CD4-positive, alpha-beta T cell treated with Interleukin-6 at 100 ng/mL for 8 hours (primary cell): ENCODE measurements around the gene GSX1.
"Not testable (repeated sequence)": the region's sequence is repeated elsewhere in the genome, so short reads cannot be mapped to it uniquely, and the experiment has no call there.

ENCODE experiments used
- DNase-seq: peaks from one replicate; pipeline ENCODE4 v3.0.0-alpha.2; 2020; ENCODE audit warnings: mixed read lengths, low spot score

GSX1 gene

DNA sequence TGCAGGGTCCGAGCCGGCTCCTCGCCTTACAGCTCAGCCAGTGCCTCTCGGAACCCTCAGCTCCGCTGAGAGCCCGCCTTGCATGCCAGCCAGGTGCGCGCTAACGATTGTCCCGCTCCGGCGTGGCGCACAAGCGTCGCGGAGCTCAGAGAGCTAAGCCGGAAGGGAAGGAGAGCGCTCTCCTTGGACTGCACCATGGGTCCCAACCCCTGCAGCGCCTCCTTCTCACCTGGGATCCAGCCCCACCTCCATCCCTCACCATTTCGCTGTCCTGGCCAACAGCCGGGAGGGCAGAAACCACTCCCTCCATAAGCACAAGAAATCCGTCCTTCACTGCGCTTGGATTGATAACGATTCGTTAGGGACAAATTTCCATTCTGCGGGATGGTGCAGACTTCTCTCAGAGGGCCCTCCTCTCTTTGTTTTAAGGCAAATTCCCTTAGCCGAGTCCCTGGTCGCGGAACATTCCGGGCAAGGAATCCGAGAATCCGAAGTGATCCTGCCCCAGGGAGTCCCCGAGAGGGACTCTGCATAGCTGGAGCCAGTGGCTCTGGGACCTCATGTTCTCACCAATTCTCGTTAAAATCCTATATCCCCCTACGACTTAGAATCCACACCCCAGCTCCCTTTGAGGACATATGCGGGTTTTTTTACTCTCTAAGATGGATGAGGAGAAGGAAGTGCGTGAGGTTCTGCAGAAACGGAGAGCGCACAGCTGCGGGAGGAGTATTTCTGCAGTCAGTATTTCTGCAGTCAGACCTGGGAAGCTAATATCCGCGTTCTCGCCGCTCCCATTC lies 2.8 kb downstream of the GSX1 start:
- DNase-seq = no peak

DNA sequence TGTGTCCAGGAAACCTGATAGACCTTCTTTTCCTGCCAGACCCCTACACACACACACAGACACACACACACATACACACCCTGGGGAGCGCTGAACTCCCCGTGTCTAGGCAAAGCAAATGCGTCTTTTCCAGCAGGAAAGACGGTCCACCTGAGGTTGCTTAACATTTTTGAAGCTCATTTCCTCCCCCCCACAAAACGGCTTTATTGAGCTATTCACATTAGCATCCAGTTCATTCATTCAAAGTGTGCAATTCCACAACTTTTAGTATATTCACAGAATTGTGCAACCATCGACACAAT lies 3.4 kb downstream of the GSX1 start:
- DNase-seq = no peak

DNA sequence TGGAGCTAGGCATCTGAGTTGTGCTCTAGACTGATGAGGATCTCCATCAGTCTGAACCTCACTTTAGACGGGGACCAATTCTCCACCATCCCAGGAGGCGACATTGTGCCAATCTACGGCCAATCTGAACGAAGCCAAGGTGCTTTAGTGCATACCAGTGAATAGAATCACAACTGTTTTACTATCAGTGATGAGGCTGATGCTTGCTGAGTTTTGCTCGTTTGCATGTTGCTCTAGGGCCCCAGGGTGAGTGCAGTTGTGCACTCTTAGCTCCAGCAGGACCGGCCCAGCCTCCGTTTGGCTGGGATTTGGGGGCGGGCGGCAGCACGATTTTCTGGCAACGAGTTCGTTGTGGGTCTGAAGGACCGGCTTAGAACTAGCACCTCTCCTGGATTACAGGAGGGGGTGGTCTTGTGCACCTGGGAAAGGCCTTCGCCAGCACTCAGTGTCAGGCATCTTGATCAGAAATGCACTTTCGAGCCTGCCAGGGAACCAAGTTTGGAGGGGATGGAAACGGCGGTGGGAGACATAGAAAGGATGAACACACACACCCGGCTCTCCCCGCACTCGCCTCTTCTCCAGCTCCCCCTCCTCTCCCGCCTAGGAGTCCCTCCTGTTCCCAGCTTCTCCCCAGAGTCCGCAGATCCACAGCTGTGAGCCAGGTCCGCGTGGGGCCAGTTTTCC lies 4.4 kb downstream of the GSX1 start:
- no peak for DNase-seq

DNA sequence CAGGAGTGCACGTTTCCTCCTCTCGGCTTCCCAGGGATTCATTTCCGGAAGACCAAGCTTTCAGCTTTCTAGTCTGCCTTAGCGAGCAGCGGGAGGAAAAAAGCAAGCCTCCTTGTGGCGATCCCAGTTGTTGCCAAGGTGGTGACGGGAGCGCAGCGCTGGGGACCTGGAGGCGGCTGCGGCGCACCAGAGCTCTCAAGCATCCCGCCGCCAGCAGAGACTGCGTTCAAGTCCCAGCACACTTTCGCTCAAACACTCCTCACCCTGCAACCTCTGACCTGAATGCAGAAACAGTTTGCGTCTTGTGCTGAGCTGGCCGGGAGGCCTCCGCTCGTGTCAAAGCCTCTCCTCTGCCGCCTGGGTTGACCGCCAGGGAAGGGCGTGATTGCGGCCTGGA lies 4.9 kb downstream of the GSX1 start:
- DNase-seq = no peak

DNA sequence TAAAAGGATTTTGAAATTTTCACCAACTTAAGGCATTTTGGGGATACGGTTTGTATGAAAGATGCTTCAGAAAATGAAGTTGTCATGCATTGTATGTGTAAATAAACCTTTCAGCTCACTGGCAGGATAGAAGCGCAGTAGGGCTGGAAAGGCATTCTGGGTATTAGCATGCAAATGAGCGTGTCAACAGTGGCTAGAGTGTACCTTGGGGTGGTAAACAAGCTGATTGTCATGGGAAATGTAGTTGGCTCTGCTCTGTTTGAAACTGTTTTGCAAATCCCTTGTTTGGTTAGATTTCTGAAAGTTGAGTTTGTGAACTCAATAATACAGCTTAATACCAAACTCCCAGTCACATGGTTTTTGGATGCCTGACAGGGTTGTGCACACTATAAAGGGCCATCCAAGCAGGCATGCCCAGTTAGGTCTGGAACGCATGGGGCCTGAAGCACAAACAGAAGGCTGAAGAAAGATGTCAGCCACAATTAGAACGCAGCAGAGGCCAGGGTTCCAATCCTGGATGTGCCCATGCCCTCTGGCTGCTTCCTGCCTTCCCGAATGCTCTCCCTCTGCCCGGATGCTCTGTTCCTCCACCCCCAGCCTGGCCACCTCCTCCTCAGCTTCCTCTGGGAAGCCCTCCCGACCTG lies 14.6 kb downstream of the GSX1 start:
- no peak for DNase-seq

DNA sequence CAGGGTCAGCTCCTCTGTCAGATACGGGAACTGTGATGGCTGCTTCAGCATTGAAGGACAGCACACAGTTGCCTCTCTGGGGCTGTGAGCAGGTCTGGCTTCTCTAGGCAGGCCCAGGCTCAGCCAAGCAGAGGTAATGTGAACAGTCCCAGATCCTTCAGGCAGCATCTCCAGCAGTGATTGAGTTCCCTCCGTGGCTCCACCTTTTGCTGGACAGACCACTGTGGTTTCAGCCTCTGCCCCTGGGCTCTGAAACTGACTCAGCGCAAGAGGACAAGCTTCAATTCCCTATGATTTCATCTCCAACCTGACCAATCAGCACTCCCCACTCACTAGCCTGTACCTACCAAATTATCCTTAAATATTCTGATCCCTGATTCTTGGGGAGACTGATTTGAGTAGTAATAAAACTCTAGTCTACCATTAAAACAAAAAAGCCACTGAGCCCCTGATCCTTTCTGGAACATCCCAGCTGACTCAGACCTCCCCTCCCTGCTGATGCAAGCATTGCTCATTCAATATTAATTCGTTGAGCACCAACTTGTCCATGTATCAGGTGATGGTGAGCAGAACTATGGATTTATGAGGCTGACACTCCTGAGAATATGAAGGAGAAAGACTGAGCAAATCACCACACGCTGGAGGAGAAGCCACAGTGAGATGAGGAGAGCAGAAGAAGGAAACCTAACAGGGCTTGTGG lies 16.7 kb downstream of the GSX1 start:
- no peak for DNase-seq

DNA sequence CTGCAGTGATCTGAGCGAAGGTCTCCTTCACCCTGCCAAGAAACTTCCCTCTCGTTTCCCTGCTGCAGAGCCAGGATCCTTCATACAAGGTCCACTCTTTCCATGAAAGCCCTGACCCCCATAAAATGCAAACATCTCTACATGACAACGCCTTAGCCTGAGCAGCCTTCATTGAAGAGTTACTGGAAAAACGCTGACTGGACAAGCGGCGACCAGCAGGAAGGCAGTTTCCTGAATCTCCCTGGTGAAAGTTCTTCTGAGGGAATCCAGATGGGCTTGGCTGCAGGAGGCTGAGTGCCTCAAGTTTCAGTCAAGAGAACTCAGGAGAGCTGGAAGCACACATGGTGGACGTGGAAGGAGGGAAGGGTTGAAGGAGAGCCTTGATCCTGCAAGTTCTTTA lies 17.7 kb downstream of the GSX1 start:
- DNase-seq = no peak

DNA sequence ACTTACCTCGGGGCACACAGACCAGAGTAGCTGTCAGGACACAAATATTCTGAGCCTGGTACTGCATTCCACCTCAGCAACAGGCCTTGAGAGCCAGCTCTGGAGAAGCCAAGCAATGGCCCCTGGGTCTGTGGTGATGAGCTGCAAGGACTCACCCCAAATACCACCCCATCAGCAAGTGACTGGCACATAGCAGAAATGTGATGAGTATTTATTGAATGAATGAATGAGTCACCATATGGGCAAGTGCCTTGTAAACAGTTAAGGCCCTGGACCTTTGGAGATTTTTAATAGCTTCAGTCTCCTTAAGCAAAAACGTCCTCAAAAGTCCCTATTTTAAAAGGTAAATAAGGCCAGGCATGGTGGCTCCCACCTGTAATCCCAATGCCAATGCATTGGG lies 18.2 kb downstream of the GSX1 start:
- no peak for DNase-seq

DNA sequence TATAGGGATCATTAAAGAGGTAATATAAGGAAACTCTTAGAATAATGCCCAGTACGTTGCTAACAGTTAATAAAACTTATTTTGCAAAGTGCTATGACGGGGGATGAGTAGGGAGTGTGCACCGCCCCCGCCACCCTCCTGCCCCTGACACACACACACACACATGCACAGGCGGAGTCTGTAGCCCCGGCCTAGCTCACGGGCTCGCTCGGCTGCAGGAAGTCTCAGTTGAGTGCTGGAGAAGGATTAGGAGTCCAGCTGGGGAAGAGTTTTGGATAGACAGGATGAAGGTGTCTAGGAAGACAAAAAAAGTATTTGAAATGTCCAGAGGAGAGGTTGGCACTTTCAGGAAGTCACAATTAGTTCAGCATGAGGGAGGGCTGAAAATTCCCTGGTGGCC lies 21.5 kb downstream of the GSX1 start:
- no peak for DNase-seq

DNA sequence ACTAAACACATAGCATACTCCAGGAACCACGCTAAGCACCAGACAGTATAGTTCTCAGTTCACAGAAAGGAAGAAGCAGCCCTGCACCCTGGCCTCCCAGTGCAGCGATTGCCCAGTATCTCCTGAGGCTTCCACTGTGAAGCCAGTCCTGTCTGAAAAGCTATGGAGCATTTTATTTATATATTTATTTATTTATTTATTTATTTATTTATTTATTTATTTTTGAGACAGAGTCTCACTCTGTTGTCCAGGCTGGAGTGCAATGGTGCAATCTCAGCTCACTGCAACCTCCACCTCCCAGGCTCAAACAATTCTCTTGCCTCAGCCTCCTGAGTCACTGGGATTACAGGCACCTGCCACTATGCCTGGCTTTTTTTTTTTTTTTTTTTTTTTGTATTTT lies 25.5 kb downstream of the GSX1 start:
- not testable (repeated sequence) for DNase-seq

DNA sequence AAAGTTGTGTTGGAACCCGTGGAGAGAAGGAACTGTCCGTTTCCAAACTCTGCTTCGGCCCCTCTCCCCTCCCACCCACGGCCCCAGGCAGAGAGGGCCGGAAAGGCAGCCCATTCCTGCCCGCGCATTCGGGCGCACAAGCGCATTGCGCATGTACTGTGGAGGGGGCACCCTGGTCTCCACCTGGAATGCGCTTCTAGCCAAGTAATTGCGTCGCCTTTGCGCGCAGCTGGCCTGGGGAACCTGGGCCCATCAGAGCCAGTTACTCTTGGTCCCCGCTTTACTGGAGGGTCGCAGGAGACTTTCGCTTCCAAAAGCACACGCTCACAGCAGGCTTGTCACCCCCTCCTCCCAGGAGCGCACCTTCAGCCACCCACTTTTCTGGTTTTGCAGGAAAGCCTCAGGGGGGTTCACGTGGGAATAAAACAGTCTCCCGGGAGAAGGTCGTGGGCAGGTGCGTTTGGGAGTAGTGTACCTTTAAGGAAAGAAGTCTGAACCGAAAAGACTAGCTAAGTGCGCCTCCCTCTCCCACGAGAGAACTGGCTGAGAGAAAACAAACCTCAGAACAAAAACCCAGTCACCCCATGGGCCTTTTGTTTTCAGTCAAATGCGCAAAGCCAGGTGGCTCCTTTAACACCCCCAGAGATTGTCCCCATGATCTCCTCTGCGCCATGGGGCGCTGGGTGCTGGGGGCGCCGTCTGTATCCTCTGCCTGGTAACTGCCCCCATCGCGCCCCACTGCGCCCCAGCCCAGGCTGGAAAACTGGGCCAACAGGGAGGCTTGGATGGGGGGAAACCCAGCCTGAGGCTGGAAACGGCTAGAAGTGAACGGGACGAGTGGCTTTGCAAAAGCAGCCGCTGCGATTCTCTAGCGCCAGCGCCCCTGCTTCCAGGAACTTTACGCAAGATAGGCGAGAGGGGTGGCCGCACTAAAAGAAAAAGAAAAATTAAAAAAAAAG lies 28.5 kb downstream of the GSX1 start:
- no peak for DNase-seq

DNA sequence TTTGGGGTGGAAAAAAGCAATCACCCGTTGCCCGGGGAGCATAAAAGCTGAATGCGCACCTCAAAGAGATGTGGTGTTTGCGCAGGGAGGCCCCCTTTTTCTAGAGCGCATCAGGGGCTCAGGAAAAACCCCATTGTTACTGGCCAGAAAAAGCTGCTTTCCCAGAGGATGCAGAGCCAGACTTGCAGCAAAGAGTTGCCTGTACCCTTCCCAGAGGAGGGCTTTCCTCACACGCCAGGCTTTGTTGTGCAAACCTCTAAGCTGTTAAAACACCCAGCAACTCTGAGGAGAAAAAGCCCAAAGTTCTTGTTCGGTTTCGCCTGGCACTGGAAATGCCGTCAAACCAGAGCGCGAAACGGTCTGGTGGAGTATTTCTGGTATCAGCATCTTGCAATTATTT lies 29.3 kb downstream of the GSX1 start:
- DNase-seq = no peak

DNA sequence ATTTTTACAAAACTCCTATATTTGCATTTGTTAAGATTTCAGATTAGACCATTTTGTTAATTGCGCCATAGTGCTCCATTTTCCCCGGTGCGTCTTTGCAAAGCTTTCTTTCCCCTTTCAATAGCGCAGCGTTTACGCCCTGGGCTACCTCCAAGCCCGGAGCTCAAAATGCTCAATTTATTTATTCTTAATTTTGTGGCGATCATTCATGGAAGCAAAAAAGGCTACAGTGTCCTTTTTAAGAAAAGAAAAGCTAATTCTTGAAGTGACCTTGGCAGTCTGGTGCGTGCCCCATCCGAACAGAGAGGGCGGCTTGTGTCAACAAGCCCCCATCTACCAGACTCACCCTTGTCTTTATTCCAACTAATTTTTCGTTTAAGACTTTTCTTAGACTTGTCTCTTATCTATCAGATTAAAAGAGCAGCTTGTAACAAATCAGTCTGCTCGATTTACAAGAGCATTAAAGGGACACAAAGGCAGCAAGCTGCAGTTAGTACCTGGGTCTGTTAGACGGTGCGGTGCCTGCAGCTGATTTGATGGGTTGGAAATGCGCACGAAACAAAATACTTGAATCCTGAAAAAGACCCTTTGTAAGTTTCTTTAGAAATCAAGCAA lies 30.1 kb downstream of the GSX1 start:
- no peak for DNase-seq

DNA sequence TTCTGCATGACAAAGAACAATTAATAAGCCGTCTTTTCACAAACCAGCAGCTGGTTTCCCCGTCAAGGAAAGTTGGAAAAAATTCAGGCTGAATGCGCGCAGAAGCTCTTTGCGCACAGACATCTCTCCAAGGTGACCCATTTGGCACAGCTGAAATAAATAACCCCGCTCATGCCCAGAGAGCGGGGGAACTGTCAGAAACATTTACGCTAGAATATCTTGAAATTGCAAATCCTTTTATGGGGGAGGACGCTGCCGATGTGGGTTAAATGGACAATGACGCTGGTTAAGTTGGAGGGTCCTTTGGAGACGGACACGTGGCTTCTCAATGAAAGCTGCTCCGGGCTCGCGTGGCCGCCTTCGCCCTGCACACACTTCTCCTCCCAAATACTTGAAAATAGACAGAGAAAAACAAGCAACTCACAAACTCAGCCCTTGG lies 30.6 kb downstream of the GSX1 start:
- no peak for DNase-seq

DNA sequence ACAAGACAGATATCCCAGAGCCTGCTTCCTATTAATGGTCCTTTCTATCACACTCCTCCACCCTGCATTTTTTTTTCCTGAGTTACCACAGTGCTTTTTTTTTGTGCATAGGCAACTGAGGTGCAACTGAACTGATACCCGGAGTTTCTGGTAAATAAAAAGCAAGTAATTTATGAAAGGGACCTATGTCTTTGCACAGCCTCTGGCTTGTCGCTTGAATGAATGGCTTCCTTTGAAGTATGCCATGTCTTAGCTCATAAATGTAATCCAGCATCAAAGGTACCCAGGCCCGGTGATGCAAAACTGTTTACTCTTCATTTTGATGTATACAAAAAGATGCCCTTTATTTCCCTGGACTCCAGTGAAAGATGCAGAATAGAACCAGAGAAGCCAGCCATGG lies 31.8 kb downstream of the GSX1 start:
- DNase-seq = no peak

DNA sequence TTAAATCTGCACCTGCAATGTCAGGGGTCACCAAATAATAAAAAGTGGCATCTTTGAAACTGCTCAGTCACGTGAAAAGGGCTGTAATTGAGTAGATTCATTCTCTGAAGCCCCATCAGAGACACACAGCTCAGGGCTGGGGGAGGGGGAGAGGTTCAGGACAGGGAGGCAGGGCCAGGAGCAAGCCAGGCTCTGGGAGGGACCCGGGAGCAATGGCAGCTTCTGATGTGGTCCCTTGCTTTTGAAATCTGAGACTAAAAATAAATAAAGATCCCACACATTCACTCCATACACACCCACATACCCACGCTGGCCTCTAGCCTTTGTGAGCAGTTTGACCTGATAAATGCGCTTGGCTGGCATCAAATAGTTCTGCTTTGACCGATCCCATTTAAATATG lies 32.8 kb downstream of the GSX1 start:
- no peak for DNase-seq

DNA sequence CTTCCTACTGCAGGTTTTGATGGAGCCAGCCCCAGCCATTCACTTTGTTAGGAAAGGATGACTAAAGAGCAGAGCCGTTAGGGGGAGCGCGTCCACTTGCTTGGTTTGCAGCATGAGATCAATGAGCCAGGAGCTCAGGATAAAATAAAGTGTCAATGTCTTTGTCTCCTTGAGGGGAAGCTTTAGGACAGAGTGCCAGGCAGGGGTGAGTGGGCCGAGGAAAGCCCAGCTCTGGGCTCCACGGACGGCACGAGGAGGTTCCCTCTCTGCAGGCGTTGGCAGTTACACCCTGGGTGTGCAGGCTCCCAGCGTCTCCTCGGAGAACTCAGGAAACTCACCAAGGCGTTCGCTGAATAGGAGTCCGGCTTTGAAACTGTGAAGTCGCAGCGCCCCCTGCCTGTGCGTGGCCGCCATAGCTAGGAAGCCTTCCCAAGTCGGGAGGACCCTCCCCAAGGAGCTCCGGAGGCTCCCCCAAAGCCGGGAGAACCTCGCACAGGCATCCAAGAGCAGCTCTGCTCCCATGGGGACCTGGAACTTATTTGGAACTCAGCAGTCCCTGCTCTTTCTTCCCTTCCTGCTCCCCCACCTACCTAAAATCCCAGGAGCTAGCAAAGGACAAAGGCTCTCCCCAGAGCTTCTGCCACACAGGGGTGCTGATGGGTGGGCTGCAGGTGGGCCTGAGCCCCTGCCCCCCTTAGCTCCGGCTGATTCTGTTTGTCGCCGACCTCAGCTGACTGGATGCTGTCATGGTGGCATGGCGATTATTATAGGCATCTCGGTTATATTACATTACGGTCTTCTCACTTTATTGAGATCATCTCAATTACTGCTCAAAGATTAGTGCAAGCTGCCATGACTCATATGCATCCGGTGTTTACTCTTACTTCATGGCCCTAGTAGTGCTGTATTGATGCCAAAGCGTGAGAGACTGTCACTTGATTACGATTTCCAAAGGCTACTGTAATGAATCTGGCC lies 34.4 kb downstream of the GSX1 start:
- DNase-seq = peak; percentile 55

DNA sequence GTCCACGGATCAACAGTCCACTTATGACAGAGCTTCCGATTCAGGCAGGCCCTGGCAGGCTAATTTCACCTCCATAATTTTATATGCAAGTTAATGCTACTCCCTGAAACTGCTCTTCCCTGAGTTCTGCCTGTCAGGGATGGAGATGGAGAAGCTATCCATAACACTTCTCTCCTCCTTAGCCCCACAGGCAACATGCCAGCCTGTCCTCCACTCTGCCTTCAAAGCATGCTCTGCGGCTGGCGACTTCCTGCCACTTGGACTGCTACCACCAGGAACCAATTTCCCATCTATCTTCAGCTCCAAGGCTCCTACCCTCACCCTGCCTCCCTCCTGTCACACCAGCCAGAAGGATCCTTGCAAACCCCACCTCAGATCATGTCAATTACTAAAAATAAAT lies 35.4 kb downstream of the GSX1 start:
- no peak for DNase-seq

DNA sequence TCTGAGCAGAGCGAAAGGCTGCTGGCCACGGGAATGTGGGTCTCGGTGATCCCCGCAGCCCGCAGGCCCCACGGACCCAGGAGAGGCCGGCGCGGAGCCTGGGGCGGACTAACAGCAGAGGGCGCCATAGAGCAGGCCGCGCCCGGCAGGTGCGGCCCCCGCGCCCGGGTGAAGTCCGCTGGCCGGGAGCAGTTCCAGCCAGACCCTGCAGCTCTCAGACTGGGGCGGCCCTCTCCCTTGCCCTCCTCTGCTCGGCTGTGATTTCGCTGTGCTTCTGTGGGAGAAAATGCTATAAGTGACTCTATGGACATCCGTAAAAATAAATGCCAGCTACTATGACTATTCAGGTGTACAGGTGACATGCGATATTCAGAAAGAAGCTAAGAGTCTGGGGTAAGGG lies 37.7 kb downstream of the GSX1 start:
- DNase-seq = peak; percentile 23

DNA sequence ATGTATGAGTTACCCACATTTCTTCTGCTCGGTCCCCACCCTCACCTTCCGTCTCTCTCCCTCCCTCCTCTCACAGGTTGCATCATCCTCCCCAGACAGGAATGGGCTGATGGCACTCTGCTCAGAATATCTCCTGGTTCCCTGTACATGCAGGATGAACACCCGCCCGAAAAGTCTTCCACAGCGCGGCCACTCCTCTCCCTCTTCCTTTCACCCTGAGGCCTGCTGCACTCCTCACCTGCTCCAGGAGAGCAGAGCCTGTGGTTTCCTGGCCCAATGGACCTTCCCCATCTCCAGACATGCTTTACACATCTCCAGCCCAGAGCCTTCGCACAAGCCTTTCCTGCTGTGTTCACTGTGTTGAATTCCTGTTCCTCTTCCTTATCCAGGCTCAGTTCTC lies 40.9 kb downstream of the GSX1 start:
- no peak for DNase-seq
